Panc1 (cell line): ENCODE data around the gene SORL1. TPM values are rescaled to one million over a fixed set of nuclear protein-coding genes. Genes with fewer than 3 reads are reported as not detected.

Experiments used
- ATAC-seq: fragments of 200-7000 bp; cut with Tn5 transposase; 2 replicates; pipeline ENCODE4 v1.9.1; 2020; ENCODE audit warnings: mild to moderate bottlenecking, moderate library complexity
- BruUV-seq: library from RNA; stranded (reverse); fragments of 400-500 nt; replicated peaks from 2 replicates; lab custom pipeline; 2021; lab: Mats Ljungman, UMichigan
- CTCF ChIA-PET: fragments of 300-600 bp; sonication (Branson Sonifier 250); formaldehyde crosslinking; loops from one replicate; lab custom pipeline; 2022; ENCODE audit warnings: antibody characterized with exemption; lab: Charles Lee
- POLR2A ChIA-PET: fragments of 300-600 bp; sonication (Branson Sonifier 250); formaldehyde crosslinking; loops from one replicate; lab custom pipeline; 2022; ENCODE audit warnings: antibody characterized with exemption; lab: Charles Lee
- DNase-seq: peaks from one replicate; pipeline ENCODE4 v3.0.0-alpha.2; 2010; ENCODE audit warnings: low read depth, low spot score
- H3K27ac ChIP-seq: 2 replicates; pipeline ENCODE4 v1.5.1; 2011; ENCODE audit warnings: mild to moderate bottlenecking, low read length, inconsistent platforms
- H3K27me3 ChIP-seq: fragments of 200-500 bp; sonication (Bioruptor generic); 2 replicates; pipeline ENCODE4 v1.6.0; 2014; ENCODE audit warnings: low read length, inconsistent platforms; ENCODE audit not compliant: control insufficient read depth, insufficient read depth
- H3K36me3 ChIP-seq: fragments of 200-500 bp; sonication (Bioruptor generic); 2 replicates; pipeline ENCODE4 v1.5.1; 2014; ENCODE audit warnings: inconsistent platforms, mild to moderate bottlenecking, low read length, moderate library complexity; ENCODE audit not compliant: control insufficient read depth, insufficient read depth
- H3K4me1 ChIP-seq: 2 replicates; pipeline ENCODE4 v1.5.1; 2011; ENCODE audit warnings: inconsistent platforms, mild to moderate bottlenecking, low read length, moderate library complexity; ENCODE audit not compliant: control insufficient read depth, insufficient read depth
- H3K4me3 ChIP-seq, 2 experiments: 2 replicates each; pipeline ENCODE4 v1.5.1; 2011 to 2012; ENCODE audit warnings: low read depth in 2 of 2, low read length in 2 of 2, mild to moderate bottlenecking in 2 of 2, inconsistent platforms in 1 of 2, moderate library complexity in 1 of 2
- H3K9me3 ChIP-seq: fragments of 200-500 bp; sonication (Bioruptor generic); 2 replicates; pipeline ENCODE4 v1.5.1; 2014; ENCODE audit warnings: low read depth, mild to moderate bottlenecking, inconsistent platforms, low read length, moderate library complexity; ENCODE audit not compliant: control insufficient read depth, insufficient read depth
- CTCF ChIP-seq: fragments of 450-650 bp; IDR thresholded peaks from 2 replicates; pipeline ENCODE4 v1.5.1; 2017; ENCODE audit warnings: mild to moderate bottlenecking
- POLR2AphosphoS5 ChIP-seq: IDR thresholded peaks from 2 replicates; pipeline ENCODE4 v1.6.1; 2012; ENCODE audit warnings: mild to moderate bottlenecking, low read depth, low read length, moderate library complexity
- REST ChIP-seq, 2 experiments: IDR thresholded peaks; 2 replicates each; pipeline ENCODE4 v1.6.1; 2011 to 2012; ENCODE audit warnings: low read depth in 2 of 2, control low read depth in 1 of 2, low read length in 1 of 2, mild to moderate bottlenecking in 1 of 2, moderate library complexity in 1 of 2; ENCODE audit not compliant: insufficient read depth in 1 of 2
- SIN3A ChIP-seq: IDR thresholded peaks from 2 replicates; pipeline ENCODE4 v1.6.1; 2012; ENCODE audit warnings: low read depth, mild to moderate bottlenecking, low read length, moderate library complexity, borderline replicate concordance; ENCODE audit not compliant: insufficient read depth
- TCF7L2 ChIP-seq: IDR thresholded peaks from 2 replicates; pipeline ENCODE4 v1.6.1; 2011; ENCODE audit warnings: mild to moderate bottlenecking, low read depth, low read length, inconsistent platforms
- in situ Hi-C: cut with HindIII; loops from 2 replicates; pipeline ENCODE4 v1.10.0; 2016; ENCODE audit warnings: low sequenced_read_pairs, low pct_unique_long_range_greater_than_20kb
- intact Hi-C: fragments of 100-400 bp; cut with micrococcal nuclease; formaldehyde crosslinking; loops from one replicate; pipeline ENCODE4 v1.10.0; 2022; ENCODE audit not compliant: unreplicated experiment
- total RNA-seq: library from RNA; stranded (reverse); gene quantifications from one replicate; pipeline ENCODE4 v1.2.1, GENCODE V29; 2021; ENCODE audit not compliant: unreplicated experiment

SORL1 gene
- total RNA-seq, 1 experiment from 2014 or later = 36.3 TPM

- H3K4me1 ChIP-seq = no peaks in the 10 kb centered on the region
Observed at GRCh38 chr11:121560236-121560635, 108.1 kb downstream of the SORL1 start.

GRCh38 chr11:121561240-121561639, 109.1 kb downstream of the SORL1 start:
- ChIA-PET POLR2A (no interaction called here), CTCF (no interaction called here)
- intact Hi-C loops = no loop called here
- Histone ChIP-seq H3K27me3 (no peaks in the 10 kb centered on the region), H3K4me3 (no peak overlapping the region), H3K27ac (no peak overlapping the region), H3K9me3 (no peaks in the 10 kb centered on the region), H3K36me3 (no peaks in the 10 kb centered on the region), H3K4me1 (no peaks in the 10 kb centered on the region)
- in situ Hi-C loops = no loop called here
- BruUV-seq = no TSS peak
- TF ChIP-seq REST (IDR thresholded peaks at IDR 0.05; ENCODE audit: insufficient read depth in 1 of 2, low read depth in 2 of 2, low read length in 1 of 2) = no peak
- TF ChIP-seq CTCF = no peak
- TF ChIP-seq TCF7L2 = no peak
- TF ChIP-seq POLR2AphosphoS5 = no peak
- no peak for TF ChIP-seq SIN3A
- DNase-seq (no peak), ATAC-seq (no peak)

More at GRCh38 chr11:121560236-121560635, 108.1 kb downstream of the SORL1 start:
- in situ Hi-C loops = no loop called here
- no peaks in the 10 kb centered on the region for H3K36me3 ChIP-seq
- no peaks in the 10 kb centered on the region for H3K27me3 ChIP-seq
- DNase-seq = no peak
- H3K4me3 ChIP-seq = no peak overlapping the region
- intact Hi-C loops = no loop called here
- TF ChIP-seq CTCF (no peak), POLR2AphosphoS5 (no peak), SIN3A (no peak), TCF7L2 (no peak), REST (IDR thresholded peaks at IDR 0.05; ENCODE audit: insufficient read depth in 1 of 2, low read depth in 2 of 2, low read length in 1 of 2) (no peak)
- no peaks in the 10 kb centered on the region for H3K9me3 ChIP-seq
- no peak for ATAC-seq
- H3K27ac ChIP-seq = no peak overlapping the region
- BruUV-seq = no TSS peak
- ChIA-PET POLR2A (no interaction called here), CTCF (no interaction called here)
